HG03571 (cell line): ENCODE data around the gene RNF133.
"Not testable (repeated sequence)": the region's sequence is repeated elsewhere in the genome, so short reads cannot be mapped to it uniquely, and the experiment has no call there.

Experiments used
- ATAC-seq: cut with Tn5 transposase; IDR thresholded peaks from one replicate; pipeline ENCODE4 v1.9.1; 2021; ENCODE audit not compliant: unreplicated experiment

The RNF133 gene

DNA sequence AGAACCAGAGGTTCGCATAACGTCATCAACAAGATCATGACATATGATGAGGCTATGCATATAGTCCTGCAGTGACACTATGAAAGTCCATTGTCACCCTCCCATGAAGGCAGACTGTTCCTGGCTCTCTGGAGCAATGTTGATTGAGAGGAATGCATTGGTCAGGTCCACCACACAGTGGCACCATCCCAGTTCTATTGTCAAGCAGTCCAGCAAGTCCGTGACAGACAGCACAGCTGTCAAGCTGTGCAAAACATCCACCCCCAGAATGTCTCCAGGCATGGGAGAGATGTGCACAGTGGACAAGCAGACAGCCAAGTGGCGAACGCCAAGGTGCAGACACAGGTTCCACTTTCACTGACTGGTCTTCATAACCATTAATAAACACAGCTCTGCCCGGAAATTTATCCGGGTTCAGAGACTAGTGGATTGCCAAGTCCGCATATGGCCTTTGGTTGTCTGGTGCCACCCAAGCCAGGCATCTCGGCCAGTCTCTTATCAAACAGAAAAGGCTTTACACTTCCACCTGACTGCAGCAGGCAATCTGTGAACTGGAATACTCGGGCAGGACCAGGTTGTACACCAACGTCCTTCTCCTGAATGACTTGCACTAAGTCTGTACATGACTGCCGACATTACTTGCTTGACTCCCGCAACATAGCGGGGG is 7.2 kb downstream of the RNF133 start:
- ATAC-seq, result no peak

DNA sequence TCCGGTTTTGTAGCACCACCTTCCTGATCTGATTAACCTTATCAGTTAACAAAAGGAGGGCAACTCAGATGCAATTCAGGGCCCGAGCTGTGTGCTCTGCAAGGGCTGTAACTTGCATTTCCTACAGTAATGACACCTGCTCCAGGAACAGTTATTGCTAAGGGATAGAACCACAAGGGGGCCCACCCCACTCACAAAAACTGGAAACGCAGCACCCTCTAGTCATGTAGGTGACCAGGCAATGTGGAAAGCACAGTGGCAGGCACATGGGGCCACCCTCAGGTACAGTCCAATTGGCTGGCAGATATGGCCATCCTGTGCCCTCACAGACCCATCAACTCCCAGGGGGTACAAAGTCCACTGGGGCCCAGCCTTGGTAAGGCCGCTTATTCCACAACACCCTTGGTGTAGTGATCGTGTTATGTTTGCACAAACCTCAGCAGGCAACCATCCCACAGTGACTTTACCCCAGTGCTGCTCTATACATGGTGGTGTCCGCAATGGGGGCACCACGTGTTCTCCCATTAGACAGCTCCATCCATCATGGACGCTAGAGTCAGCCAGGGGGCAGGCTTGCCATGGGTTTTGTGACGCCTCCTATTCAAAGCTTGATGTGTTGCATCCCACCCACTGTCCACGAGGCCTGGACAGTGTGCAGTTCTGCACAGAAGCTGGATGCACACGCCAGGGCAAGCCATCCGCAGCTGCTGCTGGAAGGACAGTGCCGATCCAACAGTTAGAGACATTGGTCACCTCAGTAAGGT is 9.4 kb downstream of the RNF133 start:
- no peak for ATAC-seq

DNA sequence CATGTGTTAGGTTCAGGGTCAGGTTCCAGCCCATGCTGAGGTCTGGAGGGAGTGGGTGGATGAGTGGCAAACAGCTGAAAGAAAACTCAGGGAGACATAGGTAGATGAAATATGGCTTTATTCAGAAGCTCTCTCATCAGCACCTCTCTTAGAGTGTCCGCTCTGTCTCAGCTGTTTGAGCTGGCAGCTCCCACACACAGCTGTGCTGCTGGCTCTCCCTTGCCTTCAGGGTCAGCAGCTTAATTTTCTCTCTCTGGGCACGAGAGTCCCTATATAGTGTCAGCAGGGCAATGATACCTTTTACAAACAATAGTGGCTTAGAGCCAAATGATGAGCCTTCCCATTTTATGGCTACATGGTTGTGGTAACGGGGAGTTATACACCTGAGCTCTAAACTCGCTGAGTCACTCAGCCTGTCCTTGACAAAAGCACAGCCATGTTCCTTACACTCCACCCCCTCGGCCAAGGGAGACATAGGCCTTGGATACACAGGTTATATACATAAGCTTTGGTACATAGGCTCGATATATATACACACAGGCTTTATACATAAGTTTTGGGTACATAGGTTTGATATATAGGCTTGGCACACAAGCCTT is 10.4 kb downstream of the RNF133 start:
- no peak for ATAC-seq

DNA sequence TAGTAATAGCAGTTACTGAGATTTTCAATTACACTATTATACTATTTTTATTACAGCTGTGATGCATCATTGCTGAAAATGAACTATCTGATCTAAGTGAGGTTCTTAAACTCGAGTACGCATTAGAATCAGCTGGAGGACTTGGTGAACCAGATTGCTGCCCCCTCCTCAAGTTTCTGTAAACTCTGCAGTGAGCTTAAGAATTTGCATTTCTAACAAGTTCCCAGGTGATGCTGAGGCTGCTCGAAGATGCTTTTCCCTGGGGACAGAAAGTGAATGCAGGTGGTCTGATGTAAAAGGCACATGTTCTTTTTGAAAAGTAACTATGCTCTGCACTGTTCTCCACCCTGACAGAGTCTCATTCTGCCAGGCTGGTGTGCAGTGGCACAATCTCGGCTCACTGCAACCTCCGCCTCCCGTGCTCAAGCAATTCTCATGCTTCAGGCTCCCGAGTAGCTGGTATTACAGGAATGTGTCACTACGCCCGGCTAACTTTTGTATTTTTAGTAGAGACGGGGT is 12.5 kb downstream of the RNF133 start:
- ATAC-seq, result no peak

DNA sequence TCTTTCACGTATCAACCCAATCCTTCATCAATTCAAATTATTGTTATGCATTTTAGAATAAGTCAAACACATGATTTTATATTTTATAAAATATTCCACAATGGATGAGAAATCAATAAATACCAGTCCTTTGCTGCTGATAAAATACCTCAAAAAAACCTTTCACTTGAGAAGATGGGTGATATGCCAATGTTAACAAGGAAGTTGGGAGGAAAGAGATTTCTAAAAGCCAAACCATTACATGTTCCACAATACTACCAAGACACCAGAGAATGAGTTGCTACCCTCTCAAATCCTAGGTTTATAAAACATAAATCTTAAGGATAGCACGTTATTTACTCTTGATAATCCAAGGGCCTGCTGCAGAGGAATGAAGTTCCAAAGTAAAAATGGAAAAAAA is 14.4 kb downstream of the RNF133 start:
- no peak for ATAC-seq

GRCh38 chr7:122682815-122683550 is 15.9 kb downstream of the RNF133 start:
- no peak for ATAC-seq

GRCh38 chr7:122681186-122681585 is 17.7 kb downstream of the RNF133 start:
- ATAC-seq, result not testable (repeated sequence)

- no peak for ATAC-seq
These were observed 19.1 kb downstream of the RNF133 start for GRCh38 chr7:122679813-122680212.

- not testable (repeated sequence) for ATAC-seq
These were observed 19.6 kb downstream of the RNF133 start for GRCh38 chr7:122679269-122679709.

DNA sequence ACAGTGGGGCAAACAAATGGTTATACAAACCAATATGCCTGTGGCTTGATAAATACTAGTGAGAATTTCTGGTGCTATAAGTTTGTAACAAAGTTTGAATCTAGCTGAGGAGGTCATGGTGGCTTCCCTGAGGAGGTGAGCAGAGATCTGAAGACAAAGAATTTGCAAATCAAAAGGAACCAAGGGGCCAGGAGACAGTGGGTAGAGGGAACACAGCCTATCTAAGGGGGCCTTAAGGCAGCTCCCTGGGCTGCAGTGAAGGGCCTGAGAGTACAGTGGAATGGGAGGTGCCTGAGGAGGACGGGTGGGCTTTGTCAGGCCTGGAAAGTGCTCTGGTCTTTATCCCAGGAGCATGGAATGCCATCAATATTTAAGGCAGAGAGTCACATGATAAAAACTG is 21.8 kb downstream of the RNF133 start:
- ATAC-seq, result no peak

DNA sequence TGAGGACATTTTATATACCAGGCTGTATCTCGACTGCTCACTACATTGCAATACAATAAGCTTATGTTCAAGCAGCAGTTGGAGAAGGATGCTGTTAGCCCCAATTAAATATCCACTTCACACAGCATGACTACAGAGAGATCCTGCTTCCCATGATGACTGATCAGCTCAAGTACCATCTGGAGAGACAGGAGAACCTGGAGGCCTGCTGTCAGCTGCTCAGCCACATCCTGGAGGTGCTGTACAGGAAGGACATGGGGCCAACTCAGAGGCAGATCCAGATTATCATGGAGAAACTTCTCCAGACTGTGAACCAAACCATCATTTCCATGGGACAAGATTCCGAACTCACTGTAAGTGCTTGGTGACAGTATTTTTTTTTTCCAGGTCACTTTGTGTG is 22.5 kb downstream of the RNF133 start:
- no peak for ATAC-seq

- no peak for ATAC-seq
These were observed 23.3 kb downstream of the RNF133 start for GRCh38 chr7:122675621-122676020.

DNA sequence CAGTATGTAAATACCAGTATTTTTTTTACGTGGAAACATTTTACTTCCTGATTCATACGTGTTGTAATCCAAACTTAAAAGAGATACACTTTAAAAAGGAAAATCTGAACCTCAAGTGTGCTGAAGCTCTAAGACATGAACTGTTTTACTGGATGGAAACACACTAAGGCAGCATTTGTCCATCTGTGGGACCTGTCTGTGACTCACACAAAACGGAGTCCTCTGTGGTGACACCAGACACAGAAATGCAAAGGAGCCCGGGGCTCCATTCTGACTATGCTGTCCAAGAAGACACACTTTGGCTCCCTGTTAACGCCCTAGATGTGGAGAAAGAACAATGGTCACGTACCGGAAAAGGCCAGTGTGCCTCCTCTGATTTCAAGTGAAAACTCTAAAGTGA is 23.9 kb downstream of the RNF133 start:
- no peak for ATAC-seq

GRCh38 chr7:122674502-122674901 is 24.4 kb downstream of the RNF133 start:
- ATAC-seq, result no peak

DNA sequence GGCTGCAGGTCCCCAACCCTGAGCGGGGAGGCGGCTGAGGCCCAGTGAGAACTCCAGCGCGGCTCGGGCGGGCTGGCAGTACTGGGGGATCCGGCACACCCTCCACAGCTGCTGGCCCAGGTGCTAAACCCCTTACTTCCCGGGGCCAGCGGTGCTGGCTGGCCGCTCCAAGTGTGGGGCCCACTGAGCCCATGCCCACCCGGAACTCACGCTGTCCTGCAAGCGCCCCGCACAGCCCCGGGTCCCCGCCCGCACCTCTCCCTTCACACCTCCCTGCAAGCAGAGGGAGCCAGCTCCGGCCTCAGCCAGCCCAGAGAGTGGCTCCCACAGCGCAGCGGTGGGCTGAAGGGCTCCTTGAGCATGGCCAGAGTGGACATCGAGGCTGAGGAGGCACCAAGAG is 25.0 kb downstream of the RNF133 start:
- no peak for ATAC-seq

DNA sequence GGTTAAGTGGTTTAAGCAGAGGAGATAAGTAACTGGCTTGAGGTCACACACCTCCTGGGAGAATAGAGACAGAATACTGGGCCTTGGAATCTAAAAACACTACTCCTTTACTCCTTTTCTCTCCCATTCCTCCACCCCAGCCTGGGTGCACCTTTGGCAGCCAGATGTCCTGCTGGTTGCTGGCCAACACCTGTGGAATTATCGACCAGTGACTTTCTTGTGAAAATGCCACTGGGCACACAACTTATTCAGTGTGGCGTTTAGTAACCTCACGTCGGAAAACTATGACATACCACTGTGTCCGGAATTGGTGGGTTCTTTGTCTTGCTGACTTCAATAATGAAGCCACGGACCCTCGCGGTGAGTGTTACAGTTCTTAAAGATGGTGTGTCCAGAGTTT is 26.4 kb downstream of the RNF133 start:
- no peak for ATAC-seq

DNA sequence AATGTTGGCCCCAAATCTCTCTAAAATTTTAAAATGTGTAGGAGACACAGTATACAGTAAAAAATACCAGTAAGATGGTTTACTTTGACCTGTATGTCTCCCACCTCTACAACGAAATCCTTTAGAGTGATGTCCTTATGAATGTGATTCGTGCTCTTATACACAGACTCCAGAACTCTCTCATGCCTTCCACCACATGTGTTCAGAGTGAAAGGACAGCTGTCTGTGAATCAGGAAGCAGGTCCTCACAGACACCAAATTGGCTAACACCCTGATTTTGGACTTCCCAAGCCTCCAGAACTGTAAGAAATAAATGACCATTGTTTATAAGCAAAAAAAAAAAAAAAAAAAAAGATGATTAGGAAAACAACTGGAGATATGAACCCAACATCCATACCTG is 35.2 kb downstream of the RNF133 start:
- ATAC-seq, result no peak

GRCh38 chr7:122658856-122659255 is 40.1 kb downstream of the RNF133 start:
- no peak for ATAC-seq

GRCh38 chr7:122653685-122654084 is 45.2 kb downstream of the RNF133 start:
- no peak for ATAC-seq

GRCh38 chr7:122652876-122653275 is 46.0 kb downstream of the RNF133 start:
- ATAC-seq, result no peak

DNA sequence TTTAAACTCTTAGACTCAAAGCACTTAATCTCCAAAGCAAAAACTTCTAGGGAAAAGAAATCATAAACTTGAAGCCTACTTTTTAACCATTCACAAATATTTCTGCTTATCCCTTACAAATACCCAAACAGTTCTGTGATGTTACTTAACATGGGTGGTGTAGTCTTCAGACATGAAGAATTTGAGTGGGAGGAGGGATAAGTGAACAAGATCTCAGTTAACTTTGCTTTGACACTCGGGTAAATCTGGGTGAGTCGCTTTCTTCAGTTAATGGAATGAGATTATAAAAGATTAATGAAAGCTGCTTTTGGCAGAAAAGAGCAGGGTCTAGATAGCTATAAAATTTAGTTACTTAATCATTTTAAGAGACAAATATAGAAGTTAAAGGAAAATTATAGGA is 47.5 kb downstream of the RNF133 start:
- no peak for ATAC-seq
